ENCODE results near the gene B9D1. TPM values are rescaled to one million over a fixed set of nuclear protein-coding genes. Genes with fewer than 3 reads are reported as not detected.

B9D1 gene
- total RNA-seq, 1 experiment from 2014 or later, result 20.0 TPM

DNA sequence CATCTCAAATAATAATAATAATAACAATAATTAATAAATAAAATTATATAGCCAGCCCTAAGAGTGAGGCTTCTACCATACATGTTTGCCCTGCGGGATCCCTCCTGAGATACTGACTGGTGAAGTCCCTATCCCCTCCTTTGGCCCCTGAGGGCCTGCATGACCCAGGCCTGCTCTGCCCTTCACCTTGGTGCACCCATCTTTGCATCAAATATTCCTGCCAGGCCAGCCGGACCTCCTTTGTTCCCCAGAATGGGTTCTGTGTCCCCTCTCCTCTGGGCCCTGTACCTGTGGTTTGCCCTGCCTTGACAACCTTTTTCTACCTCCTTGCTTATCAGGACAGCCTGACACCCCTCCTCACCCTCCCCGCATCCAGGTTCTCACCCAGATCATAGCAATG, 46.5 kb upstream of the B9D1 start (continued):
- no peak for TF ChIP-seq TCF7L2 (IDR thresholded peaks at IDR 0.05; ENCODE audit: borderline replicate concordance, extremely low read depth, insufficient read depth, insufficient read length)

DNA sequence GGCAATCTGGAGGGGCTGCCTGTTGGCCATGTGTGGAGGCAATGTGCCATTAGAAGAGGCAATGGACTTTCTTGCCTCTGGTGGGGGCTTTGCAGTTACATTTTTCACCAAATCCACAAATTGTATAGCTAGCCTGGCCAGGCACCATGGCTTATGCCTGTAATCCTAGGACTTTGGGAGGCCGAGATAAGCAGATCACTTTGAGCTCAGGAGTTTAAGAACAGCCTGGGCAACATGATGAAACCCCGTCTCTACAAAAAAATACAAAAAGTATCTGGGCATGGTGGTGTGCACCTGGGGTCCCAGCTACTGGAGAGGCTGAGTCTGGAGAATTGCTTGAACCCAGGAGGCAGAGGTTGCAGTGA, 45.8 kb upstream of the B9D1 start:
- Histone ChIP-seq H3K9ac (ENCODE audit: low read length) (no peak overlapping the region), H3K36me3 (ENCODE audit: control insufficient read depth in 1 of 2, insufficient read depth in 2 of 2, low read length in 2 of 2) (no peaks in the 10 kb centered on the region), H3K9me3 (ENCODE audit: control insufficient read depth in 1 of 2, insufficient read depth in 1 of 2, low read depth in 1 of 2, low read length in 2 of 2) (no peaks in the 10 kb centered on the region), H4K20me1 (ENCODE audit: insufficient read depth) (no peaks in the 10 kb centered on the region), H3K9me2 (ENCODE audit: insufficient read depth) (no peaks in the 10 kb centered on the region), H3K4me3 (replicated peaks in 1 of 2; ENCODE audit: low read depth in 1 of 2, low read length in 2 of 2) (no peak overlapping the region), H3K27ac (ENCODE audit: low read depth, low read length) (no peak overlapping the region), H3K27me3 (ENCODE audit: insufficient read depth, low read length) (no peaks in the 10 kb centered on the region), H3K79me2 (ENCODE audit: insufficient read depth, low read length) (no peaks in the 10 kb centered on the region), H2AFZ (ENCODE audit: low read depth, low read length, poor library complexity, severe bottlenecking) (no peak overlapping the region), H3K4me1 (ENCODE audit: control insufficient read depth in 1 of 2, insufficient read depth in 2 of 2, low read length in 2 of 2) (peaks cover 9 to 16% of the 10 kb centered on the region in 2 experiments; a peak in 3 of 4 replicates), H3K4me2 (ENCODE audit: low read length) (no peak overlapping the region)
- BruUV-seq (replicated peaks), result no TSS peak
- ChIA-PET POLR2A (interaction anchor here (1.7 kb wide), 1 partner anchor 31 kb away, joined by 6 read pairs; the partner anchor contains the start of gene MAPK7), CTCF (no interaction called here), RAD21 (ENCODE audit: low non-redundant PET in 1 of 2, low total read pairs in 2 of 2, uncharacterized antibody in 2 of 2, unreplicated experiment in 2 of 2) (no interaction called here)
- intact Hi-C loops (cut with micrococcal nuclease), result no loop called here
- TF ChIP-seq EZH2 (IDR thresholded peaks at IDR 0.05) (no peak), POLR2AphosphoS5 (IDR thresholded peaks at IDR 0.05; ENCODE audit: low read depth, low read length) (no peak), ELF1 (IDR thresholded peaks at IDR 0.05; ENCODE audit: borderline replicate concordance, low read depth) (no peak), SP1 (IDR thresholded peaks at IDR 0.05; ENCODE audit: low read depth) (no peak), EGR1 (IDR thresholded peaks at IDR 0.05; ENCODE audit: low read depth) (no peak), CBX3 (IDR thresholded peaks at IDR 0.05; ENCODE audit: low read depth) (no peak)
- TF ChIP-seq, protein P1, sequence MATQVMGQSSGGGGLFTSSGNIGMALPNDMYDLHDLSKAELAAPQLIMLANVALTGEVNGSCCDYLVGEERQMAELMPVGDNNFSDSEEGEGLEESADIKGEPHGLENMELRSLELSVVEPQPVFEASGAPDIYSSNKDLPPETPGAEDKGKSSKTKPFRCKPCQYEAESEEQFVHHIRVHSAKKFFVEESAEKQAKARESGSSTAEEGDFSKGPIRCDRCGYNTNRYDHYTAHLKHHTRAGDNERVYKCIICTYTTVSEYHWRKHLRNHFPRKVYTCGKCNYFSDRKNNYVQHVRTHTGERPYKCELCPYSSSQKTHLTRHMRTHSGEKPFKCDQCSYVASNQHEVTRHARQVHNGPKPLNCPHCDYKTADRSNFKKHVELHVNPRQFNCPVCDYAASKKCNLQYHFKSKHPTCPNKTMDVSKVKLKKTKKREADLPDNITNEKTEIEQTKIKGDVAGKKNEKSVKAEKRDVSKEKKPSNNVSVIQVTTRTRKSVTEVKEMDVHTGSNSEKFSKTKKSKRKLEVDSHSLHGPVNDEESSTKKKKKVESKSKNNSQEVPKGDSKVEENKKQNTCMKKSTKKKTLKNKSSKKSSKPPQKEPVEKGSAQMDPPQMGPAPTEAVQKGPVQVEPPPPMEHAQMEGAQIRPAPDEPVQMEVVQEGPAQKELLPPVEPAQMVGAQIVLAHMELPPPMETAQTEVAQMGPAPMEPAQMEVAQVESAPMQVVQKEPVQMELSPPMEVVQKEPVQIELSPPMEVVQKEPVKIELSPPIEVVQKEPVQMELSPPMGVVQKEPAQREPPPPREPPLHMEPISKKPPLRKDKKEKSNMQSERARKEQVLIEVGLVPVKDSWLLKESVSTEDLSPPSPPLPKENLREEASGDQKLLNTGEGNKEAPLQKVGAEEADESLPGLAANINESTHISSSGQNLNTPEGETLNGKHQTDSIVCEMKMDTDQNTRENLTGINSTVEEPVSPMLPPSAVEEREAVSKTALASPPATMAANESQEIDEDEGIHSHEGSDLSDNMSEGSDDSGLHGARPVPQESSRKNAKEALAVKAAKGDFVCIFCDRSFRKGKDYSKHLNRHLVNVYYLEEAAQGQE (IDR thresholded peaks at IDR 0.05; ENCODE audit: low read depth), result no peak
- ATAC-seq (no peak), DNase-seq (ENCODE audit: low read depth, low spot score) (no peak)

All from HCT116 (cell line).